ENCODE measurements around the gene ZNF322. TPM values are rescaled to one million over a fixed set of nuclear protein-coding genes. Genes with fewer than 3 reads are reported as not detected.
A peak's percentile ranks its signal among the peaks of the same experiment; 100 is the strongest.

Gene ZNF322
- total RNA-seq, 6 donors from 2014 or later, result 9.1 to 27.3 (median 17.1) TPM

- Histone ChIP-seq H3K36me3 (peaks cover 0 to 19% (median 2%) of the 10 kb centered on the region in 4 donors), H3K27me3 (no peaks in the 10 kb centered on the region), H3K27ac (peak overlapping the region; percentile 80 to 90 (median 86)), H3K4me1 (peaks cover 16 to 34% (median 29%) of the 10 kb centered on the region in 4 donors), H3K9me3 (no peaks in the 10 kb centered on the region), H3K4me3 (peak overlapping the region; percentile 67 to 87 (median 72))
- DNase-seq (no peak), ATAC-seq (ENCODE audit: low FRiP score in 2 of 2) (peak in 1 of 2 donors; percentile 52)
- whole genome bisulfite sequencing, 2 donors, result 0 to 1% methylated on average over 5 of the region's 5 CpGs
- TF ChIP-seq CTCF (IDR thresholded peaks at IDR 0.05) (peak in 1 of 6 experiments; percentile 29), EP300 (IDR thresholded peaks at IDR 0.05) (no peak), POLR2A (IDR thresholded peaks at IDR 0.05) (peak in 1 of 4 donors; percentile 5), POLR2AphosphoS5 (IDR thresholded peaks at IDR 0.05) (no peak)
Observed at GRCh38 chr6:26660000-26660361, 435 bp upstream of the ZNF322 start.

- Histone ChIP-seq H3K4me1 (peaks cover 16 to 34% (median 29%) of the 10 kb centered on the region in 4 donors), H3K4me3 (no peak overlapping the region), H3K9me3 (no peaks in the 10 kb centered on the region), H3K36me3 (peaks cover 0 to 45% (median 14%) of the 10 kb centered on the region in 4 donors), H3K27me3 (no peaks in the 10 kb centered on the region), H3K27ac (no peak overlapping the region)
- 92 to 96% methylated on average over 4 of the region's 4 CpGs for WGBS, 2 donors
- ATAC-seq (ENCODE audit: low FRiP score in 2 of 2) (no peak), DNase-seq (no peak)
- TF ChIP-seq POLR2A (IDR thresholded peaks at IDR 0.05) (no peak), EP300 (IDR thresholded peaks at IDR 0.05) (no peak), CTCF (IDR thresholded peaks at IDR 0.05) (no peak), POLR2AphosphoS5 (IDR thresholded peaks at IDR 0.05) (no peak)
Observed at GRCh38 chr6:26657256-26657655, 2.3 kb downstream of the ZNF322 start.

GRCh38 chr6:26653007-26653406, 6.5 kb downstream of the ZNF322 start:
- no peak for TF ChIP-seq POLR2AphosphoS5 (IDR thresholded peaks at IDR 0.05)
- TF ChIP-seq POLR2A (IDR thresholded peaks at IDR 0.05), result no peak
- no peak for TF ChIP-seq EP300 (IDR thresholded peaks at IDR 0.05)
- no peak for TF ChIP-seq CTCF (IDR thresholded peaks at IDR 0.05)
- H3K27me3 ChIP-seq, result no peaks in the 10 kb centered on the region
- peaks cover 9 to 18% (median 13%) of the 10 kb centered on the region in 4 donors for H3K4me1 ChIP-seq
- no peak overlapping the region for H3K4me3 ChIP-seq
- peaks cover 0 to 57% (median 14%) of the 10 kb centered on the region in 4 donors for H3K36me3 ChIP-seq
- DNase-seq, result no peak
- peaks cover 0 to 3% (median 0%) of the 10 kb centered on the region in 4 donors for H3K9me3 ChIP-seq
- H3K27ac ChIP-seq, result no peak overlapping the region
- ATAC-seq (ENCODE audit: low FRiP score in 2 of 2), result no peak
- 96% methylated on average over 5 of the region's 5 CpGs for WGBS, 2 donors

GRCh38 chr6:26651133-26651781, 8.3 kb downstream of the ZNF322 start:
- Histone ChIP-seq H3K9me3 (peaks cover 0 to 3% (median 0%) of the 10 kb centered on the region in 4 donors), H3K4me3 (no peak overlapping the region), H3K4me1 (peaks cover 0 to 8% (median under 1%) of the 10 kb centered on the region in 4 donors), H3K36me3 (peaks cover 0 to 46% (median 14%) of the 10 kb centered on the region in 4 donors), H3K27ac (no peak overlapping the region), H3K27me3 (no peaks in the 10 kb centered on the region)
- DNase-seq, result no peak
- TF ChIP-seq EP300 (IDR thresholded peaks at IDR 0.05), result no peak
- TF ChIP-seq POLR2A (IDR thresholded peaks at IDR 0.05), result no peak
- TF ChIP-seq CTCF (IDR thresholded peaks at IDR 0.05), result no peak
- no peak for TF ChIP-seq POLR2AphosphoS5 (IDR thresholded peaks at IDR 0.05)
- ATAC-seq (ENCODE audit: low FRiP score in 2 of 2), result no peak

GRCh38 chr6:26646074-26646473, 13.5 kb downstream of the ZNF322 start:
- Histone ChIP-seq H3K27ac (no peak overlapping the region), H3K4me3 (no peak overlapping the region), H3K9me3 (peaks cover 2 to 28% (median 6%) of the 10 kb centered on the region in 4 donors), H3K36me3 (peaks cover 25 to 32% (median 26%) of the 10 kb centered on the region in 4 donors), H3K4me1 (no peaks in the 10 kb centered on the region), H3K27me3 (no peaks in the 10 kb centered on the region)
- TF ChIP-seq POLR2AphosphoS5 (IDR thresholded peaks at IDR 0.05) (no peak), EP300 (IDR thresholded peaks at IDR 0.05) (no peak), POLR2A (IDR thresholded peaks at IDR 0.05) (no peak)
- DNase-seq, result no peak
- ATAC-seq (ENCODE audit: low FRiP score in 2 of 2), result no peak
- WGBS, 2 donors, result 93 to 100% methylated on average over 1 of the region's 1 CpG
